OCI-M1 (cell line): ENCODE data around the gene C5orf22.

ENCODE experiments used
- DNase-seq: peaks from one replicate; lab custom pipeline; 2025; lab: John Stamatoyannopoulos, UW

C5orf22 gene

GRCh38 chr5:31604644-31605043, 72.5 kb downstream of the C5orf22 start:
- no peak for DNase-seq
